Panc1 (cell line): ENCODE results near the gene PDGFA. TPM values are rescaled to one million over a fixed set of nuclear protein-coding genes. Genes with fewer than 3 reads are reported as not detected.
A peak's percentile ranks its signal among the peaks of the same experiment; 100 is the strongest.

ENCODE experiments used
- ATAC-seq: fragments of 200-7000 bp; cut with Tn5 transposase; 2 replicates; pipeline ENCODE4 v1.9.1; 2020; ENCODE audit warnings: mild to moderate bottlenecking, moderate library complexity
- BruUV-seq: library from RNA; stranded (reverse); fragments of 400-500 nt; replicated peaks from 2 replicates; lab custom pipeline; 2021; lab: Mats Ljungman, UMichigan
- CTCF ChIA-PET: fragments of 300-600 bp; sonication (Branson Sonifier 250); formaldehyde crosslinking; loops from one replicate; lab custom pipeline; 2022; ENCODE audit warnings: antibody characterized with exemption; lab: Charles Lee
- POLR2A ChIA-PET: fragments of 300-600 bp; sonication (Branson Sonifier 250); formaldehyde crosslinking; loops from one replicate; lab custom pipeline; 2022; ENCODE audit warnings: antibody characterized with exemption; lab: Charles Lee
- DNase-seq: peaks from one replicate; pipeline ENCODE4 v3.0.0-alpha.2; 2010; ENCODE audit warnings: low read depth, low spot score
- H3K27ac ChIP-seq: 2 replicates; pipeline ENCODE4 v1.5.1; 2011; ENCODE audit warnings: mild to moderate bottlenecking, low read length, inconsistent platforms
- H3K27me3 ChIP-seq: fragments of 200-500 bp; sonication (Bioruptor generic); 2 replicates; pipeline ENCODE4 v1.6.0; 2014; ENCODE audit warnings: low read length, inconsistent platforms; ENCODE audit not compliant: control insufficient read depth, insufficient read depth
- H3K36me3 ChIP-seq: fragments of 200-500 bp; sonication (Bioruptor generic); 2 replicates; pipeline ENCODE4 v1.5.1; 2014; ENCODE audit warnings: inconsistent platforms, mild to moderate bottlenecking, low read length, moderate library complexity; ENCODE audit not compliant: control insufficient read depth, insufficient read depth
- H3K4me1 ChIP-seq: 2 replicates; pipeline ENCODE4 v1.5.1; 2011; ENCODE audit warnings: inconsistent platforms, mild to moderate bottlenecking, low read length, moderate library complexity; ENCODE audit not compliant: control insufficient read depth, insufficient read depth
- H3K4me3 ChIP-seq, 2 experiments: 2 replicates each; pipeline ENCODE4 v1.5.1; 2011 to 2012; ENCODE audit warnings: low read depth in 2 of 2, low read length in 2 of 2, mild to moderate bottlenecking in 2 of 2, inconsistent platforms in 1 of 2, moderate library complexity in 1 of 2
- H3K9me3 ChIP-seq: fragments of 200-500 bp; sonication (Bioruptor generic); 2 replicates; pipeline ENCODE4 v1.5.1; 2014; ENCODE audit warnings: low read depth, mild to moderate bottlenecking, inconsistent platforms, low read length, moderate library complexity; ENCODE audit not compliant: control insufficient read depth, insufficient read depth
- CTCF ChIP-seq: fragments of 450-650 bp; IDR thresholded peaks from 2 replicates; pipeline ENCODE4 v1.5.1; 2017; ENCODE audit warnings: mild to moderate bottlenecking
- POLR2AphosphoS5 ChIP-seq: IDR thresholded peaks from 2 replicates; pipeline ENCODE4 v1.6.1; 2012; ENCODE audit warnings: mild to moderate bottlenecking, low read depth, low read length, moderate library complexity
- SIN3A ChIP-seq: IDR thresholded peaks from 2 replicates; pipeline ENCODE4 v1.6.1; 2012; ENCODE audit warnings: low read depth, mild to moderate bottlenecking, low read length, moderate library complexity, borderline replicate concordance; ENCODE audit not compliant: insufficient read depth
- TCF7L2 ChIP-seq: IDR thresholded peaks from 2 replicates; pipeline ENCODE4 v1.6.1; 2011; ENCODE audit warnings: mild to moderate bottlenecking, low read depth, low read length, inconsistent platforms
- in situ Hi-C: cut with HindIII; loops from 2 replicates; pipeline ENCODE4 v1.10.0; 2016; ENCODE audit warnings: low sequenced_read_pairs, low pct_unique_long_range_greater_than_20kb
- intact Hi-C: fragments of 100-400 bp; cut with micrococcal nuclease; formaldehyde crosslinking; loops from one replicate; pipeline ENCODE4 v1.10.0; 2022; ENCODE audit not compliant: unreplicated experiment
- total RNA-seq: library from RNA; stranded (reverse); gene quantifications from one replicate; pipeline ENCODE4 v1.2.1, GENCODE V29; 2021; ENCODE audit not compliant: unreplicated experiment
- TF ChIP-seq, protein P1 (sequence below), 2 experiments: IDR thresholded peaks; 2 replicates each; pipeline ENCODE4 v1.6.1; 2011 to 2012; ENCODE audit warnings: low read depth in 2 of 2, control low read depth in 1 of 2, low read length in 1 of 2, mild to moderate bottlenecking in 1 of 2, moderate library complexity in 1 of 2; ENCODE audit not compliant: insufficient read depth in 1 of 2

The PDGFA gene
- total RNA-seq, 1 experiment from 2014 or later: 18.5 TPM

GRCh38 chr7:497946-498655 lies 21.5 kb downstream of the PDGFA start:
- Histone ChIP-seq H3K9me3 (no peaks in the 10 kb centered on the region), H3K4me3 (no peak overlapping the region), H3K4me1 (no peaks in the 10 kb centered on the region; the same call in 1 of the 2 replicates), H3K36me3 (no peaks in the 10 kb centered on the region), H3K27me3 (no peaks in the 10 kb centered on the region), H3K27ac (no peak overlapping the region)
- ATAC-seq (no peak), DNase-seq (no peak)
- BruUV-seq: TSS peak; percentile 85
- intact Hi-C loops: no loop called here
- in situ Hi-C loops: loop anchor here (10.0 kb wide), 1 partner anchor 163 kb away; no protein-coding TSS in a partner anchor
- TF ChIP-seq TCF7L2: no peak
- no peak for TF ChIP-seq SIN3A
- TF ChIP-seq CTCF: no peak
- ChIA-PET CTCF (interaction anchor here (0.6 kb wide), 5 partner anchors 13 to 1498 kb away, joined by 3 to 5 read pairs (median 3); no protein-coding TSS in a partner anchor), POLR2A (no interaction called here)

DNA sequence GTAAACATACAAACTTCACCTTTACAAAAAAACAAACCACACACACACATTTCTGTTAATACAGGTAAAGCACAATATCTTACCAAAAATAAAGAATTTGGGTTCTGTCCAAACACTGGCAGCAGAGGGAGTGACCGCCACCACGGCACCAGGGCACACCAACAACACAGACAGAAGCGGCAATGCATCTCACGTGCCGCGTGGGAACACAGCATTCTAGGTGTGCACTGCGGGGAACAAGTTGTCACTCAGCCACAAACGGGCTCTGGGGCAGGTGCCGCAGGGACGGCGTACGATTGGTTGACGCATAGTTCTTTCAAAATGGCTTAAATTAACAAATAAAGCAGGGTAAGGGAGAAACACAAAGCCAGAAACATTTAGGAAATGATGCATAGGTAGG lies 22.3 kb downstream of the PDGFA start:
- no peak for TF ChIP-seq POLR2AphosphoS5
- TF ChIP-seq SIN3A: no peak
- no peak for TF ChIP-seq TCF7L2
- TF ChIP-seq, protein P1, sequence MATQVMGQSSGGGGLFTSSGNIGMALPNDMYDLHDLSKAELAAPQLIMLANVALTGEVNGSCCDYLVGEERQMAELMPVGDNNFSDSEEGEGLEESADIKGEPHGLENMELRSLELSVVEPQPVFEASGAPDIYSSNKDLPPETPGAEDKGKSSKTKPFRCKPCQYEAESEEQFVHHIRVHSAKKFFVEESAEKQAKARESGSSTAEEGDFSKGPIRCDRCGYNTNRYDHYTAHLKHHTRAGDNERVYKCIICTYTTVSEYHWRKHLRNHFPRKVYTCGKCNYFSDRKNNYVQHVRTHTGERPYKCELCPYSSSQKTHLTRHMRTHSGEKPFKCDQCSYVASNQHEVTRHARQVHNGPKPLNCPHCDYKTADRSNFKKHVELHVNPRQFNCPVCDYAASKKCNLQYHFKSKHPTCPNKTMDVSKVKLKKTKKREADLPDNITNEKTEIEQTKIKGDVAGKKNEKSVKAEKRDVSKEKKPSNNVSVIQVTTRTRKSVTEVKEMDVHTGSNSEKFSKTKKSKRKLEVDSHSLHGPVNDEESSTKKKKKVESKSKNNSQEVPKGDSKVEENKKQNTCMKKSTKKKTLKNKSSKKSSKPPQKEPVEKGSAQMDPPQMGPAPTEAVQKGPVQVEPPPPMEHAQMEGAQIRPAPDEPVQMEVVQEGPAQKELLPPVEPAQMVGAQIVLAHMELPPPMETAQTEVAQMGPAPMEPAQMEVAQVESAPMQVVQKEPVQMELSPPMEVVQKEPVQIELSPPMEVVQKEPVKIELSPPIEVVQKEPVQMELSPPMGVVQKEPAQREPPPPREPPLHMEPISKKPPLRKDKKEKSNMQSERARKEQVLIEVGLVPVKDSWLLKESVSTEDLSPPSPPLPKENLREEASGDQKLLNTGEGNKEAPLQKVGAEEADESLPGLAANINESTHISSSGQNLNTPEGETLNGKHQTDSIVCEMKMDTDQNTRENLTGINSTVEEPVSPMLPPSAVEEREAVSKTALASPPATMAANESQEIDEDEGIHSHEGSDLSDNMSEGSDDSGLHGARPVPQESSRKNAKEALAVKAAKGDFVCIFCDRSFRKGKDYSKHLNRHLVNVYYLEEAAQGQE (IDR thresholded peaks at IDR 0.05; ENCODE audit: insufficient read depth in 1 of 2, low read depth in 2 of 2, low read length in 1 of 2): no peak
- ChIA-PET POLR2A (no interaction called here), CTCF (interaction anchor here (0.6 kb wide), 3 partner anchors 14 to 233 kb away, joined by 3 to 5 read pairs (median 4); no protein-coding TSS in a partner anchor)
- no peaks in the 10 kb centered on the region; the same call in 1 of the 2 replicates for H3K4me1 ChIP-seq
- DNase-seq (no peak), ATAC-seq (no peak)
- H3K4me3 ChIP-seq: no peak overlapping the region
- intact Hi-C loops: no loop called here
- H3K27me3 ChIP-seq: no peaks in the 10 kb centered on the region
- H3K9me3 ChIP-seq: no peaks in the 10 kb centered on the region
- BruUV-seq: no TSS peak
- no peak overlapping the region for H3K27ac ChIP-seq
- in situ Hi-C loops: loop anchor here (10.0 kb wide), 1 partner anchor 163 kb away; no protein-coding TSS in a partner anchor
- no peaks in the 10 kb centered on the region for H3K36me3 ChIP-seq
